Osteocyte (in vitro differentiated cells): ENCODE results near the gene EFNB3. TPM values are rescaled to one million over a fixed set of nuclear protein-coding genes. Genes with fewer than 3 reads are reported as not detected.

Experiments
- DNase-seq: peaks from one replicate; pipeline ENCODE4 v3.0.0; 2021; ENCODE audit warnings: mixed read lengths; ENCODE audit not compliant: unreplicated experiment; ENCODE audit errors: extremely low spot score
- H3K27ac Mint-ChIP-seq: one replicate; pipeline ENCODE4 v1.8.0; 2021; ENCODE audit warnings: mild to moderate bottlenecking, mixed read lengths; ENCODE audit not compliant: unreplicated experiment
- H3K27me3 Mint-ChIP-seq: one replicate; pipeline ENCODE4 v1.8.0; 2021; ENCODE audit warnings: mixed read lengths; ENCODE audit not compliant: unreplicated experiment
- H3K36me3 Mint-ChIP-seq: one replicate; pipeline ENCODE4 v1.8.0; 2021; ENCODE audit warnings: mixed read lengths; ENCODE audit not compliant: unreplicated experiment
- H3K4me1 Mint-ChIP-seq: one replicate; pipeline ENCODE4 v1.8.0; 2021; ENCODE audit warnings: mixed read lengths; ENCODE audit not compliant: unreplicated experiment
- H3K4me3 Mint-ChIP-seq: one replicate; pipeline ENCODE4 v1.8.0; 2021; ENCODE audit warnings: mild to moderate bottlenecking, moderate library complexity, mixed read lengths; ENCODE audit not compliant: unreplicated experiment
- H3K9me3 Mint-ChIP-seq: one replicate; pipeline ENCODE4 v1.8.0; 2021; ENCODE audit warnings: mixed read lengths; ENCODE audit not compliant: unreplicated experiment
- CTCF ChIP-seq: fragments of 200-600 bp; sonication (generic); IDR thresholded peaks from 2 replicates; pipeline ENCODE4 v1.5.0; 2021; ENCODE audit warnings: antibody characterized with exemption, mild to moderate bottlenecking, moderate library complexity
- total RNA-seq: library from RNA; stranded (reverse); gene quantifications from 2 replicates; pipeline ENCODE4 v1.2.1, GENCODE V29; 2021

The EFNB3 gene
- total RNA-seq, 1 donor from 2014 or later, result 12.7 TPM

- Mint-ChIP-seq H3K4me3 (no peak overlapping the region), H3K27ac (no peak overlapping the region), H3K27me3 (peaks cover 42% of the 10 kb centered on the region), H3K4me1 (peaks cover 21% of the 10 kb centered on the region), H3K36me3 (no peaks in the 10 kb centered on the region), H3K9me3 (no peaks in the 10 kb centered on the region)
- no peak for DNase-seq
- no peak for TF ChIP-seq CTCF
These were observed 15.1 kb downstream of the EFNB3 start for GRCh38 chr17:7720125-7720524.

GRCh38 chr17:7721612-7722011 lies 16.6 kb downstream of the EFNB3 start:
- Mint-ChIP-seq H3K27me3 (peaks cover 42% of the 10 kb centered on the region), H3K4me1 (peaks cover 17% of the 10 kb centered on the region), H3K4me3 (no peak overlapping the region), H3K36me3 (no peaks in the 10 kb centered on the region), H3K27ac (no peak overlapping the region), H3K9me3 (no peaks in the 10 kb centered on the region)
- DNase-seq, result no peak
- TF ChIP-seq CTCF, result no peak

- no peak overlapping the region for H3K4me3 Mint-ChIP-seq
- no peaks in the 10 kb centered on the region for H3K36me3 Mint-ChIP-seq
- H3K27ac Mint-ChIP-seq, result no peak overlapping the region
- no peaks in the 10 kb centered on the region for H3K9me3 Mint-ChIP-seq
- H3K4me1 Mint-ChIP-seq, result no peaks in the 10 kb centered on the region
- TF ChIP-seq CTCF, result no peak
- H3K27me3 Mint-ChIP-seq, result peaks cover 33% of the 10 kb centered on the region
- no peak for DNase-seq
These were observed 22.9 kb downstream of the EFNB3 start for GRCh38 chr17:7727886-7728285.

GRCh38 chr17:7729816-7730215 lies 24.8 kb downstream of the EFNB3 start:
- Mint-ChIP-seq H3K27ac (no peak overlapping the region), H3K4me3 (no peak overlapping the region), H3K4me1 (no peaks in the 10 kb centered on the region), H3K36me3 (no peaks in the 10 kb centered on the region), H3K9me3 (no peaks in the 10 kb centered on the region), H3K27me3 (peaks cover 42% of the 10 kb centered on the region)
- TF ChIP-seq CTCF, result no peak
- DNase-seq, result no peak

GRCh38 chr17:7732981-7733539 lies 28.1 kb downstream of the EFNB3 start:
- no peak overlapping the region for H3K27ac Mint-ChIP-seq

More at GRCh38 chr17:7732981-7733539, 28.1 kb downstream of the EFNB3 start:
- TF ChIP-seq CTCF, result no peak
- DNase-seq, result no peak
- Mint-ChIP-seq H3K27me3 (peaks cover 55% of the 10 kb centered on the region), H3K4me1 (no peaks in the 10 kb centered on the region), H3K36me3 (no peaks in the 10 kb centered on the region), H3K9me3 (no peaks in the 10 kb centered on the region), H3K4me3 (no peak overlapping the region)
